ENCODE data around the gene PHACTR4. TPM values are rescaled to one million over a fixed set of nuclear protein-coding genes. Genes with fewer than 3 reads are reported as not detected.
A peak's percentile ranks its signal among the peaks of the same experiment; 100 is the strongest.

Gene PHACTR4
- total RNA-seq, 2 donors from 2014 or later: 49.9 to 65.0 TPM

- no peaks in the 10 kb centered on the region for H3K9me3 ChIP-seq (ENCODE audit: control insufficient read depth, low read length)
- no peak for DNase-seq
- peak overlapping the region; percentile 52 for H3K27ac Mint-ChIP-seq
- peaks cover 3% of the 10 kb centered on the region for H3K4me1 Mint-ChIP-seq
- H3K9me3 Mint-ChIP-seq: no peaks in the 10 kb centered on the region
- H3K4me3 Mint-ChIP-seq: no peak overlapping the region
- peaks cover 46% of the 10 kb centered on the region for H3K36me3 ChIP-seq (ENCODE audit: control insufficient read depth, insufficient read depth, low read length)
- no peak for TF ChIP-seq CTCF (conservative IDR thresholded peaks at IDR 0.05)
- no peaks in the 10 kb centered on the region for H3K27me3 Mint-ChIP-seq (ENCODE audit: insufficient read depth)
- H3K27me3 ChIP-seq (ENCODE audit: control insufficient read depth, insufficient read depth, low read length, poor library complexity, severe bottlenecking): no peaks in the 10 kb centered on the region
- H3K36me3 Mint-ChIP-seq (ENCODE audit: low read depth): peaks cover 45% of the 10 kb centered on the region
- H3K9ac ChIP-seq (ENCODE audit: extremely low read depth, low read length, poor library complexity, severe bottlenecking): no peak overlapping the region
- no peak overlapping the region for H3K4me3 ChIP-seq (ENCODE audit: low read length)
- H3K27ac ChIP-seq (ENCODE audit: low read depth, low read length): no peak overlapping the region
- 94 to 96% methylated on average over 7 to 9 of the region's 9 CpGs for WGBS, 2 experiments (ENCODE audit: insufficient coverage in 1 of 2, insufficient read length in 1 of 2)
- no peaks in the 10 kb centered on the region for H3K4me1 ChIP-seq (ENCODE audit: control insufficient read depth, insufficient read depth, low read length)
Observed at GRCh38 chr1:28526886-28527285, 157.3 kb downstream of the PHACTR4 start.

GRCh38 chr1:28530456-28530855 is 160.9 kb downstream of the PHACTR4 start:
- WGBS, 2 experiments (ENCODE audit: insufficient coverage in 1 of 2, insufficient read length in 1 of 2): 97 to 100% methylated on average over 6 to 31 of the region's 31 CpGs
- no peaks in the 10 kb centered on the region for H3K9me3 Mint-ChIP-seq
- Histone ChIP-seq H3K27me3 (ENCODE audit: control insufficient read depth, insufficient read depth, low read length, poor library complexity, severe bottlenecking) (no peaks in the 10 kb centered on the region), H3K9me3 (ENCODE audit: control insufficient read depth, low read length) (no peaks in the 10 kb centered on the region), H3K4me3 (ENCODE audit: low read length) (no peak overlapping the region), H3K36me3 (ENCODE audit: control insufficient read depth, insufficient read depth, low read length) (peaks cover 53% of the 10 kb centered on the region), H3K27ac (ENCODE audit: low read depth, low read length) (no peak overlapping the region), H3K9ac (ENCODE audit: extremely low read depth, low read length, poor library complexity, severe bottlenecking) (no peak overlapping the region), H3K4me1 (ENCODE audit: control insufficient read depth, insufficient read depth, low read length) (no peaks in the 10 kb centered on the region)
- no peaks in the 10 kb centered on the region for H3K27me3 Mint-ChIP-seq (ENCODE audit: insufficient read depth)
- no peak overlapping the region for H3K4me3 Mint-ChIP-seq
- H3K27ac Mint-ChIP-seq: no peak overlapping the region
- H3K4me1 Mint-ChIP-seq: no peaks in the 10 kb centered on the region
- no peak for DNase-seq
- TF ChIP-seq CTCF (conservative IDR thresholded peaks at IDR 0.05): no peak
- peaks cover 47% of the 10 kb centered on the region for H3K36me3 Mint-ChIP-seq (ENCODE audit: low read depth)

GRCh38 chr1:28534671-28535070 is 165.1 kb downstream of the PHACTR4 start:
- Mint-ChIP-seq H3K9me3 (no peaks in the 10 kb centered on the region), H3K27ac (no peak overlapping the region), H3K4me3 (no peak overlapping the region), H3K4me1 (no peaks in the 10 kb centered on the region), H3K27me3 (ENCODE audit: insufficient read depth) (no peaks in the 10 kb centered on the region), H3K36me3 (ENCODE audit: low read depth) (peaks cover 63% of the 10 kb centered on the region)
- H3K9me3 ChIP-seq (ENCODE audit: control insufficient read depth, low read length): no peaks in the 10 kb centered on the region
- no peaks in the 10 kb centered on the region for H3K27me3 ChIP-seq (ENCODE audit: control insufficient read depth, insufficient read depth, low read length, poor library complexity, severe bottlenecking)
- no peak for DNase-seq
- H3K4me1 ChIP-seq (ENCODE audit: control insufficient read depth, insufficient read depth, low read length): no peaks in the 10 kb centered on the region
- no peak overlapping the region for H3K9ac ChIP-seq (ENCODE audit: extremely low read depth, low read length, poor library complexity, severe bottlenecking)
- TF ChIP-seq CTCF (conservative IDR thresholded peaks at IDR 0.05): no peak
- no peak overlapping the region for H3K4me3 ChIP-seq (ENCODE audit: low read length)
- no peak overlapping the region for H3K27ac ChIP-seq (ENCODE audit: low read depth, low read length)
- 84 to 97% methylated on average over 5 to 6 of the region's 6 CpGs for WGBS, 2 experiments (ENCODE audit: insufficient coverage in 1 of 2, insufficient read length in 1 of 2)
- peaks cover 68% of the 10 kb centered on the region for H3K36me3 ChIP-seq (ENCODE audit: control insufficient read depth, insufficient read depth, low read length)

Data from endodermal cell (in vitro differentiated cells).